CD14-positive monocyte (primary cell): ENCODE measurements around the gene LHX3. TPM values are rescaled to one million over a fixed set of nuclear protein-coding genes. Genes with fewer than 3 reads are reported as not detected.

Experiments used
- DNase-seq, 3 donors: peaks; one replicate each; pipeline ENCODE4 v3.0.0-alpha.2; 2011 to 2022
- H2AFZ ChIP-seq: 2 replicates; pipeline ENCODE4 v1.6.0; 2012; ENCODE audit warnings: mild to moderate bottlenecking, low read depth, low read length, inconsistent platforms; ENCODE audit not compliant: insufficient read depth, poor library complexity, severe bottlenecking
- H3K27ac ChIP-seq, 2 donors: 1 replicate in 1 of 2; 2 replicates in 1 of 2; pipeline ENCODE4 v1.5.1; 2012 to 2013; ENCODE audit warnings: low read length in 2 of 2, control low read depth in 1 of 2, inconsistent platforms in 1 of 2, low read depth in 1 of 2, mild to moderate bottlenecking in 1 of 2
- H3K27me3 ChIP-seq, 2 donors: one replicate each; pipeline versions ENCODE4 v1.6.0 to v1.6.1; 2011 to 2013; ENCODE audit warnings: low read length in 2 of 2; ENCODE audit not compliant: control insufficient read depth in 2 of 2, insufficient read depth in 2 of 2
- H3K36me3 ChIP-seq, 2 donors: replicated peaks in 1 of 2; 1 replicate in 1 of 2; 2 replicates in 1 of 2; pipeline versions ENCODE4 v1.5.1 to v1.6.1; 2012 to 2013; ENCODE audit warnings: low read length in 2 of 2, control low read depth in 1 of 2, inconsistent platforms in 1 of 2, mild to moderate bottlenecking in 1 of 2; ENCODE audit not compliant: insufficient read depth in 2 of 2, control insufficient read depth in 1 of 2
- H3K4me1 ChIP-seq, 2 donors: 1 replicate in 1 of 2; 2 replicates in 1 of 2; pipeline versions ENCODE4 v1.5.1 to v1.6.1; 2012 to 2013; ENCODE audit warnings: low read length in 2 of 2, control low read depth in 1 of 2, inconsistent platforms in 1 of 2, mild to moderate bottlenecking in 1 of 2, moderate library complexity in 1 of 2; ENCODE audit not compliant: insufficient read depth in 2 of 2, control insufficient read depth in 1 of 2
- H3K4me2 ChIP-seq: replicated peaks from 2 replicates; pipeline ENCODE3; 2012; ENCODE audit warnings: low read length, moderate library complexity, mild to moderate bottlenecking; ENCODE audit not compliant: poor library complexity, severe bottlenecking; ENCODE audit errors: extremely low read depth
- H3K4me3 ChIP-seq, 3 experiments: fragments of 200-600 bp in 1 of 3; sonication (generic) in 1 of 3; replicated peaks in 1 of 3; 1 replicate in 2 of 3; 2 replicates in 1 of 3; pipeline ENCODE4 v1.5.1; 2011 to 2013; ENCODE audit warnings: low read length in 3 of 3, mild to moderate bottlenecking in 3 of 3, control low read depth in 2 of 3, low read depth in 2 of 3, inconsistent platforms in 1 of 3, moderate library complexity in 1 of 3
- H3K79me2 ChIP-seq: 2 replicates; pipeline ENCODE4 v1.6.0; 2012; ENCODE audit warnings: mild to moderate bottlenecking, control low read depth, inconsistent platforms, low read length, moderate library complexity; ENCODE audit not compliant: insufficient read depth
- H3K9ac ChIP-seq: 2 replicates; pipeline ENCODE4 v1.6.0; 2017; ENCODE audit warnings: low read length, mild to moderate bottlenecking; ENCODE audit not compliant: insufficient read depth, poor library complexity, severe bottlenecking
- H3K9me3 ChIP-seq, 2 donors: replicated peaks in 1 of 2; 1 replicate in 1 of 2; 2 replicates in 1 of 2; pipeline versions ENCODE4 v1.5.1 to v1.6.1; 2012 to 2013; ENCODE audit warnings: low read length in 2 of 2, control low read depth in 1 of 2; ENCODE audit not compliant: control insufficient read depth in 1 of 2, insufficient read depth in 1 of 2
- H4K20me1 ChIP-seq: 2 replicates; pipeline ENCODE4 v1.6.0; 2012; ENCODE audit warnings: mild to moderate bottlenecking, low read length, control low read depth, moderate library complexity; ENCODE audit not compliant: insufficient read depth
- H3K27ac Mint-ChIP-seq, 7 donors: one replicate each; pipeline ENCODE4 v1.8.0; 2020; ENCODE audit warnings: mild to moderate bottlenecking in 7 of 7, mixed read lengths in 7 of 7, moderate library complexity in 6 of 7, inconsistent platforms in 2 of 7
- H3K27me3 Mint-ChIP-seq, 3 donors: one replicate each; pipeline ENCODE4 v1.8.0; 2021 to 2022; ENCODE audit warnings: low read depth in 3 of 3, mild to moderate bottlenecking in 3 of 3, mixed read lengths in 3 of 3, moderate library complexity in 3 of 3, inconsistent platforms in 1 of 3
- H3K36me3 Mint-ChIP-seq, 2 donors: one replicate each; pipeline ENCODE4 v1.8.0; 2020; ENCODE audit warnings: mixed read lengths in 2 of 2, inconsistent platforms in 1 of 2, mild to moderate bottlenecking in 1 of 2
- H3K4me1 Mint-ChIP-seq: one replicate; pipeline ENCODE4 v1.8.0; 2020; ENCODE audit warnings: mild to moderate bottlenecking, mixed read lengths
- H3K4me3 Mint-ChIP-seq, 2 donors: one replicate each; pipeline ENCODE4 v1.8.0; 2020; ENCODE audit warnings: mild to moderate bottlenecking in 2 of 2, mixed read lengths in 2 of 2, moderate library complexity in 1 of 2
- H3K9me3 Mint-ChIP-seq, 7 donors: one replicate each; pipeline ENCODE4 v1.8.0; 2020 to 2022; ENCODE audit warnings: mixed read lengths in 7 of 7, mild to moderate bottlenecking in 6 of 7, moderate library complexity in 6 of 7, inconsistent platforms in 2 of 7
- WGBS: methylation state at CpG from one replicate; pipeline ENCODE4 v1.1.5; 2013; ENCODE audit warnings: missing lambda C conversion rate; ENCODE audit not compliant: insufficient coverage; 5-methylcytosine and 5-hydroxymethylcytosine counted together
- intact Hi-C, 2 donors: fragments of 100-400 bp; cut with micrococcal nuclease; formaldehyde crosslinking; loops; one replicate each; pipeline versions ENCODE4 v1.15.0 to v1.15.1; 2023
- polyA plus RNA-seq, 3 donors: library from polyadenylated mRNA; depleted of rRNA in 1 of 3; unstranded in 2 of 3; stranded (reverse) in 1 of 3; fragments of 300-500 nt in 2 of 3; fragments of >200 nt in 1 of 3; fragmentation: Illumina TruSeq in 2 of 3; gene quantifications; 1 replicate in 2 of 3; 2 replicates in 1 of 3; pipeline ENCODE4 v1.2.3, GENCODE V29; 2012 to 2021
- TF ChIP-seq, protein P1 (sequence below): fragments of 200-600 bp; IDR thresholded peaks from one replicate; pipeline ENCODE4 v1.8.0; 2022; ENCODE audit warnings: antibody characterized with exemption, mild to moderate bottlenecking

Gene LHX3
- polyA plus RNA-seq, 3 donors, result not detected

GRCh38 chr9:136169495-136169894, 35.4 kb downstream of the LHX3 start:
- Histone ChIP-seq H3K27ac (no peak overlapping the region), H3K4me2 (no peak overlapping the region), H3K36me3 (no peaks in the 10 kb centered on the region), H3K79me2 (no peaks in the 10 kb centered on the region), H3K4me1 (no peaks in the 10 kb centered on the region), H2AFZ (no peak overlapping the region), H3K4me3 (no peak overlapping the region), H4K20me1 (no peaks in the 10 kb centered on the region), H3K27me3 (no peaks in the 10 kb centered on the region), H3K9ac (no peak overlapping the region), H3K9me3 (no peaks in the 10 kb centered on the region)
- Mint-ChIP-seq H3K9me3 (peaks cover 0 to 4% (median 0%) of the 10 kb centered on the region in 7 donors), H3K4me1 (no peaks in the 10 kb centered on the region), H3K4me3 (peak overlapping the region in 1 of 2 donors; percentile 48), H3K27me3 (peaks cover 8 to 14% (median 10%) of the 10 kb centered on the region in 3 donors), H3K36me3 (no peaks in the 10 kb centered on the region), H3K27ac (peak overlapping the region in 1 of 7 donors; percentile 19)
- DNase-seq, result no peak
- WGBS, result 90% methylated on average over 5 of the region's 6 CpGs
- intact Hi-C loops, result no loop called here
- TF ChIP-seq, protein P1, sequence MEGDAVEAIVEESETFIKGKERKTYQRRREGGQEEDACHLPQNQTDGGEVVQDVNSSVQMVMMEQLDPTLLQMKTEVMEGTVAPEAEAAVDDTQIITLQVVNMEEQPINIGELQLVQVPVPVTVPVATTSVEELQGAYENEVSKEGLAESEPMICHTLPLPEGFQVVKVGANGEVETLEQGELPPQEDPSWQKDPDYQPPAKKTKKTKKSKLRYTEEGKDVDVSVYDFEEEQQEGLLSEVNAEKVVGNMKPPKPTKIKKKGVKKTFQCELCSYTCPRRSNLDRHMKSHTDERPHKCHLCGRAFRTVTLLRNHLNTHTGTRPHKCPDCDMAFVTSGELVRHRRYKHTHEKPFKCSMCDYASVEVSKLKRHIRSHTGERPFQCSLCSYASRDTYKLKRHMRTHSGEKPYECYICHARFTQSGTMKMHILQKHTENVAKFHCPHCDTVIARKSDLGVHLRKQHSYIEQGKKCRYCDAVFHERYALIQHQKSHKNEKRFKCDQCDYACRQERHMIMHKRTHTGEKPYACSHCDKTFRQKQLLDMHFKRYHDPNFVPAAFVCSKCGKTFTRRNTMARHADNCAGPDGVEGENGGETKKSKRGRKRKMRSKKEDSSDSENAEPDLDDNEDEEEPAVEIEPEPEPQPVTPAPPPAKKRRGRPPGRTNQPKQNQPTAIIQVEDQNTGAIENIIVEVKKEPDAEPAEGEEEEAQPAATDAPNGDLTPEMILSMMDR, result no peak

GRCh38 chr9:136163248-136163850, 41.6 kb downstream of the LHX3 start:
- Mint-ChIP-seq H3K4me3 (no peak overlapping the region), H3K9me3 (peaks cover 0 to 17% (median 7%) of the 10 kb centered on the region in 7 donors), H3K27me3 (peaks cover 0 to 12% (median 4%) of the 10 kb centered on the region in 3 donors), H3K27ac (no peak overlapping the region), H3K4me1 (no peaks in the 10 kb centered on the region), H3K36me3 (no peaks in the 10 kb centered on the region)
- H3K4me2 ChIP-seq, result no peak overlapping the region
- intact Hi-C loops, result no loop called here
- TF ChIP-seq, protein P1, result no peak
- H3K4me3 ChIP-seq, result no peak overlapping the region
- no peaks in the 10 kb centered on the region for H3K79me2 ChIP-seq
- H3K4me1 ChIP-seq, result no peaks in the 10 kb centered on the region
- no peaks in the 10 kb centered on the region for H3K27me3 ChIP-seq
- H3K36me3 ChIP-seq, result no peaks in the 10 kb centered on the region
- H3K27ac ChIP-seq, result no peak overlapping the region
- DNase-seq, result no peak
- H3K9me3 ChIP-seq, result no peaks in the 10 kb centered on the region
- no peaks in the 10 kb centered on the region for H4K20me1 ChIP-seq
- WGBS, result no CpG with 5 or more reads among the region's 1 CpG
- no peak overlapping the region for H2AFZ ChIP-seq
- no peak overlapping the region for H3K9ac ChIP-seq
